ENCODE measurements around the gene FPGS. TPM values are rescaled to one million over a fixed set of nuclear protein-coding genes. Genes with fewer than 3 reads are reported as not detected.
"Not testable (repeated sequence)": the region's sequence is repeated elsewhere in the genome, so short reads cannot be mapped to it uniquely, and the experiment has no call there.

The FPGS gene
- total RNA-seq, 2 experiments from 2014 or later = 71.9 to 80.4 TPM

GRCh38 chr9:127844821-127845359, 42.2 kb downstream of the FPGS start:
- no peaks in the 10 kb centered on the region for H3K4me1 Mint-ChIP-seq
- no peak for DNase-seq
- ChIA-PET CTCF (interaction anchor here (0.8 to 2.6 kb wide), 4 partner anchors 14 to 78 kb away, joined by 3 to 9 read pairs (median 3); no protein-coding TSS in a partner anchor), POLR2A (interaction anchor here (0.9 kb wide), 1 partner anchor 21 kb away, joined by 3 read pairs; no protein-coding TSS in a partner anchor)
- no peak for ATAC-seq
- intact Hi-C loops (cut with DNase I, micrococcal nuclease) = no loop called here
- peaks cover 13% of the 10 kb centered on the region for H3K9me3 Mint-ChIP-seq (ENCODE audit: low read depth)
- no peak overlapping the region for H3K27ac Mint-ChIP-seq
- H3K36me3 Mint-ChIP-seq (ENCODE audit: low read depth) = peaks cover 13% of the 10 kb centered on the region
- H3K4me3 Mint-ChIP-seq = no peak overlapping the region
- H3K27me3 Mint-ChIP-seq = no peaks in the 10 kb centered on the region

DNA sequence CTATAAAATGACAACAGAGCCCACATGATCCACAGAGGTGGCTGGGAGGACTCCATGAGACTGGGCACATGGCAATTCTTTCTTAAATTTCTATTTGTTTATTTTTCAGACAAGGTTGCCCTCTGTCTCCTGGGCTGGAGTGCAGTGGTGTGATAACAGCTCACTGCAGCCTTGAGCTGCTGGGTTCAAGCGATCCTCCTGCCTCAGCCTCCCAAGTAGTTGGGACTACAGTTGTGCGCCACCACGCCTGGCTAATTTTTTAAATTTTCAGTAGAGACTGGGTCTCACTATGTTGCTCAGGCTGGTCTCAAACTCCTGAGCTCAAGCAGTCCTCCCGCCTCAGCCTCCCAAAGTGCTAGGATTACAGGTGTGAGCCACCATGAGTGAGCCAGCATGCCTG, 42.9 kb downstream of the FPGS start:
- ATAC-seq; H3K27ac Mint-ChIP-seq; H3K4me1 Mint-ChIP-seq; DNase-seq; H3K27me3 Mint-ChIP-seq; H3K4me3 Mint-ChIP-seq; intact Hi-C loops (cut with DNase I, micrococcal nuclease): not testable (repeated sequence)
- H3K36me3 Mint-ChIP-seq (ENCODE audit: low read depth) = peaks cover 17% of the 10 kb centered on the region
- ChIA-PET CTCF (interaction anchor here (0.8 to 2.6 kb wide), 3 partner anchors 14 to 69 kb away, joined by 3 to 9 read pairs (median 3); no protein-coding TSS in a partner anchor), POLR2A (interaction anchor here (0.9 kb wide), 1 partner anchor 20 kb away, joined by 3 read pairs; no protein-coding TSS in a partner anchor)
- peaks cover 16% of the 10 kb centered on the region for H3K9me3 Mint-ChIP-seq (ENCODE audit: low read depth)

GRCh38 chr9:127846443-127847177, 43.9 kb downstream of the FPGS start:
- no peaks in the 10 kb centered on the region for H3K27me3 Mint-ChIP-seq
- H3K36me3 Mint-ChIP-seq (ENCODE audit: low read depth) = peaks cover 18% of the 10 kb centered on the region
- H3K27ac Mint-ChIP-seq = no peak overlapping the region
- peaks cover under 1% of the 10 kb centered on the region for H3K4me1 Mint-ChIP-seq
- POLR2A ChIA-PET = no interaction called here
- peaks cover 17% of the 10 kb centered on the region for H3K9me3 Mint-ChIP-seq (ENCODE audit: low read depth)
- intact Hi-C loops (cut with DNase I, micrococcal nuclease) = no loop called here
- no peak for DNase-seq
- no peak for ATAC-seq
- no peak overlapping the region for H3K4me3 Mint-ChIP-seq
- CTCF ChIA-PET = no interaction called here

DNA sequence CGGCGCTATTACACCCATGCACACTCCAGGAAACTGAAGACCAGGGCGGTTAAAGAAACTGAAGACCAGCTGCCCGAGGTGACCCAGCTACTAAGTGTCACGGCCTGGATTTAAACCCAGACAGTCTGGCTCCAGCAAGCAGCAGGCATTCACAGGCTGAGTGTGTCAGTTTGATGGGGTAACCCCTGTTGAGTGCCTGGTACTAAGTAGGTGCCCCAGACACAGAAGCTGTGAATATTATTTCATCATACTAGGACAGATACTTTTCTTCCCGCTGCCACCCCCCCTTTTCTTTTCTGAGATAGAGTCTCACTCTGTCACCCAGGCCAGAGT, 44.5 kb downstream of the FPGS start:
- intact Hi-C loops (cut with DNase I, micrococcal nuclease) = no loop called here
- Mint-ChIP-seq H3K27ac (no peak overlapping the region), H3K27me3 (no peaks in the 10 kb centered on the region), H3K4me1 (peaks cover 6% of the 10 kb centered on the region), H3K4me3 (no peak overlapping the region), H3K36me3 (ENCODE audit: low read depth) (peaks cover 21% of the 10 kb centered on the region), H3K9me3 (ENCODE audit: low read depth) (peaks cover 17% of the 10 kb centered on the region)
- DNase-seq = no peak
- no peak for ATAC-seq
- POLR2A ChIA-PET = no interaction called here
- CTCF ChIA-PET = no interaction called here

- CTCF ChIA-PET = no interaction called here
- H3K27me3 Mint-ChIP-seq = no peaks in the 10 kb centered on the region
- ATAC-seq (no peak), DNase-seq (no peak)
- no peak overlapping the region for H3K27ac Mint-ChIP-seq
- POLR2A ChIA-PET = no interaction called here
- peaks cover 25% of the 10 kb centered on the region for H3K36me3 Mint-ChIP-seq (ENCODE audit: low read depth)
- intact Hi-C loops (cut with DNase I, micrococcal nuclease) = no loop called here
- H3K4me3 Mint-ChIP-seq = no peak overlapping the region
- peaks cover 17% of the 10 kb centered on the region for H3K9me3 Mint-ChIP-seq (ENCODE audit: low read depth)
- H3K4me1 Mint-ChIP-seq = peaks cover 13% of the 10 kb centered on the region
Measured at GRCh38 chr9:127847833-127848755, 45.4 kb downstream of the FPGS start.

DNA sequence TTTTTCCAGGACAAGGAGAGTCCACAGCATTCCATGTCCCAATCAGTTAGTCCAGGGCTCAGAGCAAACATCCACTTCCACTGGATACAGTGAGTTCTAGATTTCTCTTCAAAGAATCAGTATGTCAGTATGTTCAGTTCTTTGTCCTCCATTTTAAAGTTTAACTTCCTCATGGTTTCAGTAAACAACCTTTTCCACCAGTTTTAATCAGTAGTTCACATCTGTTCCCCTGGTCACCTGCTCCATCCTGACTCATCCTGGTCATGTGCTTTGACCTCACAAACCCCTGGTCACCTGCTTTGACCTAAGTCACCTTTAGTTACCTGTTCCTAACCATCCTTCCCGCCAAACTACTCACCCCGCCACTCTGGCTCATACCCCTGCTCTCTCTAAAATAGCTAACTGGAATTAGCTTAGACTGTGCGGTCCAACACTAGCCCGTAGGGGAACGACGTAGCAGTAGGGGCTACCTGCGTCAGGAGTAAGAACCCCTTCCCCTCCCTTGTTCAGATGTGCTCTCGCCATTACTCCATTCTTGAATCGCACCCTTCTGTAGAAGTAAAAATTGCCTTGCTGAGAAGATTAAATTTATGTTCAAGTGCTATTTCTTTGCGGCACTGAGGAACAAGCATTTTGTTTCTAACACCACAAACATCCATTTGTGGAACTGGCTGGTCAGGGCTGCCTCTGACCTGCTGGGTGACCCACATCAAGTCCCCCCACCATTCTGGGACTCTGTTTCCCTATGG, 46.2 kb downstream of the FPGS start:
- peaks cover 26% of the 10 kb centered on the region for H3K36me3 Mint-ChIP-seq (ENCODE audit: low read depth)
- ChIA-PET POLR2A (no interaction called here), CTCF (no interaction called here)
- no peak overlapping the region for H3K27ac Mint-ChIP-seq
- H3K27me3 Mint-ChIP-seq = no peaks in the 10 kb centered on the region
- H3K4me3 Mint-ChIP-seq = no peak overlapping the region
- ATAC-seq (no peak), DNase-seq (no peak)
- intact Hi-C loops (cut with DNase I, micrococcal nuclease) = no loop called here
- H3K4me1 Mint-ChIP-seq = peaks cover 17% of the 10 kb centered on the region
- H3K9me3 Mint-ChIP-seq (ENCODE audit: low read depth) = peaks cover 17% of the 10 kb centered on the region

DNA sequence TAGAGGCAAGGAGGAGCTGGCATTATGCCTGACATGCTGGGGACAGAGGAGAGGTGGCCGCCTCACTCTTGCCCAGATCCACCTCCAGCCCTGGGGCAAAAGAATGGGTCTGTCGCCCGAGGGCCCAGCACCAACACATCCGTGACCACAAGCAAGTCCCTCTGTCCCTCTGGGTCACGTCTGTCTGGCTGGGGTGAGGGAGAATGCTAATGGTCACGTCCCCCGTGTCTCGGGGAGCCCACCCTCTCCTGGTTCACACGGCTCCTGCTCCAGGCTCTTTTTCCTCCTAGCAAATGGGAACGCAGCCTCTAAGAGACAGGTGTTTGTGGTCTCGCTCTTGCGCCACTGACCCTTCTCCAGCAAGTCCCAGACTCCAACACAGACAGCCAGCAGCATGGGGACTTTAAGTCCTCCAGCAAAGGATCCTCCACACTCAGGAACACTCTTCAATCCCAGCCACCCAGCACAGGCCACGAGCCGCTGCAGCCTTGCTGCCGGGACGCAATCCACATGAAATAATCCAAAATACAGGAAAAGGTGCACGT, 47.7 kb downstream of the FPGS start:
- H3K27ac Mint-ChIP-seq = no peak overlapping the region
- no peak overlapping the region for H3K4me3 Mint-ChIP-seq
- intact Hi-C loops (cut with DNase I, micrococcal nuclease) = no loop called here
- POLR2A ChIA-PET = no interaction called here
- H3K4me1 Mint-ChIP-seq = peaks cover 23% of the 10 kb centered on the region
- H3K27me3 Mint-ChIP-seq = no peaks in the 10 kb centered on the region
- H3K9me3 Mint-ChIP-seq (ENCODE audit: low read depth) = peaks cover 17% of the 10 kb centered on the region
- CTCF ChIA-PET = interaction anchor here (0.7 to 1.8 kb wide), 2 partner anchors 20 to 550 kb away, joined by 3 to 9 read pairs; no protein-coding TSS in a partner anchor
- DNase-seq (no peak), ATAC-seq (no peak)
- H3K36me3 Mint-ChIP-seq (ENCODE audit: low read depth) = peaks cover 27% of the 10 kb centered on the region

- DNase-seq (no peak), ATAC-seq (no peak)
- Mint-ChIP-seq H3K4me3 (peak overlapping the region; percentile 83), H3K27ac (peak overlapping the region; percentile 10), H3K36me3 (ENCODE audit: low read depth) (peaks cover 27% of the 10 kb centered on the region), H3K9me3 (ENCODE audit: low read depth) (peaks cover 17% of the 10 kb centered on the region), H3K4me1 (peaks cover 23% of the 10 kb centered on the region), H3K27me3 (no peaks in the 10 kb centered on the region)
- CTCF ChIA-PET = interaction anchor here (0.6 to 2.1 kb wide), 6 partner anchors 10 to 117 kb away, joined by 3 to 7 read pairs (median 3); no protein-coding TSS in a partner anchor
- intact Hi-C loops (cut with DNase I, micrococcal nuclease) = no loop called here
- POLR2A ChIA-PET = no interaction called here
Measured at GRCh38 chr9:127852829-127853228, 50.1 kb downstream of the FPGS start.

DNA sequence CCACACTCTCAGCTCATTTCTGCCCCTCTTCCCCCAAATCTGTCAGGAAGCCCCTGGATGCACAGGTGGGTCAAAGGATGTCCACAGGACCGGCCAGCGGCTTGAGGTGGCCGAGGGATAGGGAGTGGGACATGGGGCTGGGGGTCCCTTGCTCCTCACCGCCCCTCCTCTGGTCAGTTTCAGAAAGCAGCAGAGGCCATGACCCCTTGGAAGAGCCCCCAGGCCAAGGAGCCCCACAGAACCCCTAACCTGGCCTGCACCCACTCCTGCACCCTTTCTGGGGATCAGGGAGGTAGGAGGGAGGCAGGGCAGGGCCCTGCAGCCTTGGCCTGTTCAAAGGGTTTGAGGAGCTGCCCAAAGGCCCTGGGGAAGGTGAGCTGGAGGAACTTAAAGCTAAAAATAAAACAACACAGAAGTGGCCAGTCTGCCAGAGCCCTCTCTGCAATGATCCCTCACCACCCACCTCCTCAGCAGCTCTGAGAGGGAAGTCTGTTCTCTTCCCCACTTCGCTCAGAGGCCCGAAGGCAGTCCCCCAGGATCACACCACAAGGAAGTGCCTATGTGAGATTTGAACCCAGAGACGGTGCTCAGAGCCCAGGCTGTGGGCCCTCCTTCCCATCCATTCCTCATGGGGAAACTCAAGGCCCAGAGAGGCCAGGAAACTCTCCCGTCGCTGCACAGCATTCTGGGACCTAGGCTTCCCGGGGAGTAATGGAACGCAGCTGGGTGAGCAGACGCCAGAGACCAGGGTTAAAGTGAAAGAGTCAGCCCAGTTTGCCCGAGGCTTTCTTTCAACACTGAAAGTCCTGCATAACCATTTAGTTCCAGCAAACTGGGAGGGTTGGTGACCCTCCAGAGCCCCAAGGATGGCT, 50.9 kb downstream of the FPGS start:
- peaks cover 15% of the 10 kb centered on the region for H3K9me3 Mint-ChIP-seq (ENCODE audit: low read depth)
- POLR2A ChIA-PET = no interaction called here
- peak overlapping the region; percentile 83 for H3K4me3 Mint-ChIP-seq
- no peaks in the 10 kb centered on the region for H3K27me3 Mint-ChIP-seq
- intact Hi-C loops (cut with DNase I, micrococcal nuclease) = no loop called here
- CTCF ChIA-PET = interaction anchor here (0.6 to 2.1 kb wide), 6 partner anchors 9 to 137 kb away, joined by 3 to 7 read pairs (median 4); partner anchors contain the start of gene TOR2A
- H3K36me3 Mint-ChIP-seq (ENCODE audit: low read depth) = peaks cover 24% of the 10 kb centered on the region
- peak overlapping the region; percentile 82 for H3K27ac Mint-ChIP-seq
- H3K4me1 Mint-ChIP-seq = peaks cover 23% of the 10 kb centered on the region
- ATAC-seq (peak; percentile 42), DNase-seq (peak; percentile 38)

- POLR2A ChIA-PET = interaction anchor here (0.6 to 1.9 kb wide), 2 partner anchors 10 to 71 kb away, joined by 3 to 7 read pairs; no protein-coding TSS in a partner anchor
- peaks cover 7% of the 10 kb centered on the region for H3K9me3 Mint-ChIP-seq (ENCODE audit: low read depth)
- ATAC-seq (peak; percentile 66), DNase-seq (peak; percentile 56)
- H3K36me3 Mint-ChIP-seq (ENCODE audit: low read depth) = peaks cover 17% of the 10 kb centered on the region
- H3K27me3 Mint-ChIP-seq = no peaks in the 10 kb centered on the region
- intact Hi-C loops (cut with DNase I, micrococcal nuclease) = no loop called here
- peak within 1 kb of the TSS; percentile 82 for H3K27ac Mint-ChIP-seq
- H3K4me3 Mint-ChIP-seq = peak within 1 kb of the TSS; percentile 83
- CTCF ChIA-PET = interaction anchor here (0.6 to 2.1 kb wide), 6 partner anchors 9 to 138 kb away, joined by 3 to 7 read pairs (median 6); partner anchors contain the start of gene TOR2A
- H3K4me1 Mint-ChIP-seq = peaks cover 23% of the 10 kb centered on the region
Measured at GRCh38 chr9:127854184-127854806, 51.6 kb downstream of the FPGS start, which contains the start of gene ENG. ENG (minus strand) TSS chr9:127854658; CDS start chr9:127854355, 303 bp downstream.
